H1 (cell line): ENCODE data around the gene LGI4. TPM values are rescaled to one million over a fixed set of nuclear protein-coding genes. Genes with fewer than 3 reads are reported as not detected.

ENCODE experiments used
- BCL11A ChIP-seq, 2 experiments: IDR thresholded peaks; one replicate each; pipeline ENCODE4 v1.6.1; 2011; ENCODE audit warnings: low read depth in 2 of 2, low read length in 2 of 2, mild to moderate bottlenecking in 2 of 2
- CEBPB ChIP-seq: IDR thresholded peaks from 2 replicates; pipeline ENCODE4 v1.6.1; 2012; ENCODE audit warnings: low read depth, low read length
- CTBP2 ChIP-seq: IDR thresholded peaks from 2 replicates; pipeline ENCODE4 v1.7.0; 2011; ENCODE audit warnings: borderline replicate concordance, mild to moderate bottlenecking, moderate library complexity, mixed read lengths, low read length; ENCODE audit not compliant: insufficient read depth, insufficient read length
- JUND ChIP-seq: IDR thresholded peaks from 2 replicates; pipeline ENCODE4 v1.6.1; 2011; ENCODE audit warnings: mild to moderate bottlenecking, improper control_type of control experiment, low read length
- RFX5 ChIP-seq: IDR thresholded peaks from 2 replicates; pipeline ENCODE4 v1.6.1; 2011; ENCODE audit warnings: low read depth, low read length, improper control_type of control experiment, borderline replicate concordance
- SAP30 ChIP-seq: fragments of 300-600 bp; sonication (generic); IDR thresholded peaks from 2 replicates; pipeline ENCODE4 v1.7.1; 2012; ENCODE audit warnings: low read length, moderate library complexity, mild to moderate bottlenecking, inconsistent platforms; ENCODE audit not compliant: insufficient read depth, insufficient replicate concordance
- SUZ12 ChIP-seq: fragments of 200-600 bp; sonication (generic); IDR thresholded peaks from 2 replicates; pipeline ENCODE4 v1.6.1; 2012; ENCODE audit warnings: mild to moderate bottlenecking, inconsistent platforms, low read length, moderate library complexity, mixed read lengths
- TBP ChIP-seq: IDR thresholded peaks from 2 replicates; pipeline ENCODE4 v1.6.1; 2011; ENCODE audit warnings: low read depth, low read length, improper control_type of control experiment
- polyA plus RNA-seq, 7 experiments: library from polyadenylated mRNA; depleted of rRNA in 3 of 7; stranded (reverse) in 5 of 7; unstranded in 2 of 7; fragments of >200 nt in 5 of 7; fragments of 200-250 nt in 2 of 7; gene quantifications; 1 replicate in 5 of 7; 2 replicates in 1 of 7; 4 replicates in 1 of 7; pipeline versions ENCODE4 v1.2.1 to v1.2.3, GENCODE V29; 2011 to 2013; ENCODE audit warnings: missing spikeins in 2 of 7, mixed read lengths in 2 of 7
- total RNA-seq: library from RNA; stranded (reverse); fragmentation: NEBNext Ultra II Directional; extraction: Animal tissue kit (Norgen Biotek cat#: 25700); gene quantifications from 2 replicates; pipeline ENCODE4 v1.2.1, GENCODE V29; 2021

LGI4 gene
- total and polyA plus RNA-seq, 2 of the 8 experiments (the other 6 are each of a cell fraction or from before 2014, with no cell fraction given) = 2.0 to 8.2 TPM

GRCh38 chr19:35120898-35121297 lies 14.0 kb downstream of the LGI4 start (continued):
- TF ChIP-seq SAP30 (no peak), CEBPB (no peak), JUND (no peak), TBP (no peak), SUZ12 (no peak), BCL11A (IDR thresholded peaks at IDR 0.05; ENCODE audit: low read depth in 2 of 2, low read length in 2 of 2) (no peak), CTBP2 (no peak), RFX5 (no peak)
